A549 (cell line): ENCODE data around the gene CNTN2.

ENCODE experiments used
- BHLHE40 ChIP-seq: IDR thresholded peaks from 2 replicates; pipeline ENCODE4 v1.6.1; 2012; ENCODE audit warnings: low read depth, low read length, inconsistent platforms
- EP300 ChIP-seq, 2 experiments: fragments of >200 bp; sonication (Bioruptor Twin); formaldehyde crosslinking; IDR thresholded peaks; 2 replicates in 1 of 2; 3 replicates in 1 of 2; pipeline ENCODE4 v1.6.1; 2016 to 2017
- KDM1A ChIP-seq: fragments of 200-600 bp; sonication (generic); IDR thresholded peaks from 2 replicates; pipeline ENCODE4 v1.6.1; 2016; ENCODE audit warnings: low read depth, mild to moderate bottlenecking
- POLR2A ChIP-seq: IDR thresholded peaks from 2 replicates; pipeline ENCODE4 v1.6.1; 2012; ENCODE audit warnings: mild to moderate bottlenecking, low read length
- RAD21 ChIP-seq, 2 experiments: fragments of >200 bp in 1 of 2; sonication (Bioruptor Twin) in 1 of 2; formaldehyde crosslinking in 1 of 2; IDR thresholded peaks in 1 of 2; conservative IDR thresholded peaks in 1 of 2; 2 replicates in 1 of 2; 3 replicates in 1 of 2; pipeline ENCODE4 v1.6.1; 2012 to 2018; ENCODE audit warnings: inconsistent platforms in 1 of 2
- TF ChIP-seq, protein P1 (sequence below): IDR thresholded peaks from 2 replicates; pipeline ENCODE4 v1.6.1; 2012
- TF ChIP-seq, protein P2 (sequence below): fragments of 150-350 bp; IDR thresholded peaks from 2 replicates; pipeline ENCODE4 v1.6.1; 2014; ENCODE audit warnings: low read depth, mild to moderate bottlenecking, low read length

GRCh38 chr1:205066141-205066818, 23.3 kb downstream of the CNTN2 start:
- no peak for TF ChIP-seq EP300 (IDR thresholded peaks at IDR 0.05)
- TF ChIP-seq, protein P1, sequence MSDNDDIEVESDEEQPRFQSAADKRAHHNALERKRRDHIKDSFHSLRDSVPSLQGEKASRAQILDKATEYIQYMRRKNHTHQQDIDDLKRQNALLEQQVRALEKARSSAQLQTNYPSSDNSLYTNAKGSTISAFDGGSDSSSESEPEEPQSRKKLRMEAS = no peak
- no peak for TF ChIP-seq BHLHE40
- TF ChIP-seq KDM1A = no peak
- TF ChIP-seq RAD21 (conservative IDR thresholded peaks at IDR 0.05 in 1 of 2, IDR thresholded peaks at IDR 0.05 in 1 of 2) = no peak
- no peak for TF ChIP-seq POLR2A
- TF ChIP-seq, protein P2, sequence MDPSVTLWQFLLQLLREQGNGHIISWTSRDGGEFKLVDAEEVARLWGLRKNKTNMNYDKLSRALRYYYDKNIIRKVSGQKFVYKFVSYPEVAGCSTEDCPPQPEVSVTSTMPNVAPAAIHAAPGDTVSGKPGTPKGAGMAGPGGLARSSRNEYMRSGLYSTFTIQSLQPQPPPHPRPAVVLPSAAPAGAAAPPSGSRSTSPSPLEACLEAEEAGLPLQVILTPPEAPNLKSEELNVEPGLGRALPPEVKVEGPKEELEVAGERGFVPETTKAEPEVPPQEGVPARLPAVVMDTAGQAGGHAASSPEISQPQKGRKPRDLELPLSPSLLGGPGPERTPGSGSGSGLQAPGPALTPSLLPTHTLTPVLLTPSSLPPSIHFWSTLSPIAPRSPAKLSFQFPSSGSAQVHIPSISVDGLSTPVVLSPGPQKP = no peak
